GM19455 (cell line): ENCODE measurements around the gene COG7.

Experiments used
- ATAC-seq: cut with Tn5 transposase; IDR thresholded peaks from one replicate; pipeline ENCODE4 v1.9.1; 2021; ENCODE audit not compliant: unreplicated experiment

The COG7 gene

GRCh38 chr16:23365602-23366240 lies 87.3 kb downstream of the COG7 start:
- no peak for ATAC-seq

GRCh38 chr16:23362460-23363317 lies 90.3 kb downstream of the COG7 start:
- ATAC-seq: no peak

GRCh38 chr16:23359092-23359760 lies 93.8 kb downstream of the COG7 start:
- no peak for ATAC-seq

GRCh38 chr16:23357761-23358290 lies 95.2 kb downstream of the COG7 start:
- ATAC-seq: no peak

GRCh38 chr16:23356941-23357340 lies 96.0 kb downstream of the COG7 start:
- no peak for ATAC-seq

GRCh38 chr16:23355106-23355670 lies 97.8 kb downstream of the COG7 start:
- no peak for ATAC-seq

GRCh38 chr16:23354246-23354645 lies 98.7 kb downstream of the COG7 start:
- ATAC-seq: no peak

GRCh38 chr16:23353440-23353839 lies 99.5 kb downstream of the COG7 start:
- ATAC-seq: no peak

- no peak for ATAC-seq
Observed at GRCh38 chr16:23351360-23351759, 101.6 kb downstream of the COG7 start.

- no peak for ATAC-seq
Observed at GRCh38 chr16:23348579-23349469, 104.2 kb downstream of the COG7 start.

- ATAC-seq: no peak
Observed at GRCh38 chr16:23345237-23345636, 107.8 kb downstream of the COG7 start.

GRCh38 chr16:23343643-23344612 lies 109.1 kb downstream of the COG7 start:
- no peak for ATAC-seq

GRCh38 chr16:23342083-23342640 lies 110.8 kb downstream of the COG7 start:
- ATAC-seq: no peak

- no peak for ATAC-seq
Observed at GRCh38 chr16:23339787-23340186, 113.2 kb downstream of the COG7 start.
